Activated naive CD4-positive, alpha-beta T cell (primary cell): ENCODE results near the gene VILL.
"Not testable (repeated sequence)": the region's sequence is repeated elsewhere in the genome, so short reads cannot be mapped to it uniquely, and the experiment has no call there.

Experiments
- DNase-seq, 4 experiments: peaks; one replicate each; lab custom pipeline; 2025; lab: John Stamatoyannopoulos, UW

VILL gene

GRCh38 chr3:37986479-37987314 is 3.9 kb upstream of the VILL start:
- no peak for DNase-seq

- no peak for DNase-seq
Measured at GRCh38 chr3:37987315-37987697, 3.3 kb upstream of the VILL start.

GRCh38 chr3:37987751-37988179 is 2.8 kb upstream of the VILL start:
- no peak for DNase-seq

GRCh38 chr3:37988376-37988775 is 2.2 kb upstream of the VILL start:
- not testable (repeated sequence) for DNase-seq

DNA sequence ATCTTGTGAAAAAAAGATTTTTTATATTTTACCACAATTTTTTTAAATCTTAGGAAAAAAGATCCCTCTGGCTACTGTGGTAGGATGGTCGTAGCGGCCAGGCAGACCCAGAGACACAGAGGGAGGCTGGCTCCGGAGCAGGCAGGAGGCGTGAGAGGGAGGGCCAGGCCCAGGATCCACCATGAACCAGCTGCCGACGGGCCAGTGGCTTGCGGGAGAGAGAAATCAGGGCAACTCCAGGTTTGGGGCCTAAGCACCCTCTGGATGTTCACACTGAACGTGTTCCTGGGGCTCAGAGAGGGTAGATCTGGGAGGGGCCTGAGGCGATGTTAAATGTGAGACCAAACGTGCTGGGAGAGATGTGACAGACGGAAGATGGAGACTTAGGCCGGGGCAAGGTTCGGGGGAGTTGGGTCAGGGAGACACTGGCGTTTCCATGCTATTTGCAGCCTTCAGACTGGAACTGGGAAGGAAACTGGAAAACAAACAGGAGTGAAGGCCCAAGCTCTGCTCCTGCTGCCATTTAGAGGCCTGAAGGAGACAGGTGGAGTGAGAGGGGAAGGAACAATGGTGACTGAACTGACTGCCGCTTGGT is 1.6 kb upstream of the VILL start:
- DNase-seq: no peak

DNA sequence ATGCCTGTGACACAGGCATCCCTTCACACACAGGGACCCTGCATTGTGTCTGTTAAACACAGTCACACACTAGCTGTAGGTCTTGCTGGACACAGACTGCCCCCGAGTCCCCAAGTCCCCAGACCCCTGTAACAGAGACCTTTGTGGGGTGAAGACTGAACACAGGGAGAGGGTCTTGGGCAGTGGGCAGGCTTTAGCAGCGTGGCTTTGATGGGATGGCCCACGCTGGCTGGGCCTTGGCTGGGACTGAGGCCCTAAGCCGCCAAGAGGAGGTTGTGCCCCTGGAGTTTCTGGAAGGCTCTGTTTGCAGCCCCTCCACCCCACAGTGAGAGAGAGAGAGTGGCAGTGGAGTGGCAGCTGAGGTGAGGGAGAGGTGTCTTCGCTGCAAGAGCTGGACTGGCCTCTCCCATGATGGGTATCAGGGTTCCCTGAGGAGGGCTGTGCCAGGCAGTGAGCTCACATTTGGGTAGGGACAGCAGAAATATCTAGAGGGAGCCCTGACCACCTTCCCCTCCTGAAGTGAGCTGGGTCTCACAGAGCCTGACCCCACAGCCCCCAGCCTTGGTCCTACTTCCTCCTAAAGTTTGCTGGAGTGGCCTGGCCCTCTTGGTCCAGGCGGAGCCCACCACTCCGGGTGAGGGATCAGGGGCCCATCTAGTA is 635 bp upstream of the VILL start:
- DNase-seq: no peak

- no peak for DNase-seq
Measured at GRCh38 chr3:37991109-37991508, 523 bp downstream of the VILL start.

DNA sequence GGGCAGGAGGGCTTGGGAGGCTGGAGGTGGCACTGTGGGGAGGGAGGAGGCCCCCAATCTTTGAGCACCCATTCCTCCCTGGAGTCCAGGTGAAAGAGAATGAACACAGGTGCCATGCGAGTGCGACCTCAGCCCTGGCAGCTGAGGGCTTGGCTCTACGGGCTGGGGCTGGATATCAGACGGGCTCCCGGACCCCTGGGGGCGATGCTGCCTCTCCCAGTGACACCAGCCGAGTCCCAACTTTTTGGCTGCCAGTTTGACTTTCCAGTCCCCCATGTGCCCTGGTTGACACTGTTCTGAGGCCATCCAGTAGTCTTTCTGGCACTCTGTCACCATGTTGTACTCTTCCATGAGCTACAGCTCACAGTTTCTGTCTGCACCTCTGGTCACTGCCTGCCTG is 1.2 kb downstream of the VILL start:
- no peak for DNase-seq

GRCh38 chr3:37992271-37993066 is 1.9 kb downstream of the VILL start:
- DNase-seq: no peak

GRCh38 chr3:37993067-37993455 is 2.5 kb downstream of the VILL start:
- DNase-seq: no peak

DNA sequence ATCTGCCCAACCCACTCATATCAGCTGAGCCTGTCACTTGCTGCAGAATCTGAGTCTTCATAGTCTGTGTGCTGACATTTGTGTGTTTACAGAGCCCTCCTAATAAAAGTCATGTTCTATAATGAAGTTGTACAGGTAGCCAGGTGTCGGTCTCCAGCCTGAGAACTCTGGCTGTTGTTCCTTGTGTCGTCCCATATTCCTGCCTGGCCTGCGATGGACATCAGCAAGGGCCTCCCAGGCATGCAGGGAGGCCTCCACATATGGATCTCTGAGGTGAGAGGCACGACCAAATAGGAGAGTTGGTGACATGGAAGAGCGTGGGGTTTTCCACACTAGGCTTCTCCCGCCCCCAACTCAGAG is 2.9 kb downstream of the VILL start:
- DNase-seq: no peak

GRCh38 chr3:37993820-37994638 is 3.4 kb downstream of the VILL start:
- DNase-seq: peak; percentile 33 to 49 (median 42)

- DNase-seq: no peak
Measured at GRCh38 chr3:37994639-37994972, 4.0 kb downstream of the VILL start.

- no peak for DNase-seq
Measured at GRCh38 chr3:37995652-37996641, 5.4 kb downstream of the VILL start.

GRCh38 chr3:37996785-37997301 is 6.3 kb downstream of the VILL start:
- DNase-seq: peak; percentile 25 to 74 (median 60)

DNA sequence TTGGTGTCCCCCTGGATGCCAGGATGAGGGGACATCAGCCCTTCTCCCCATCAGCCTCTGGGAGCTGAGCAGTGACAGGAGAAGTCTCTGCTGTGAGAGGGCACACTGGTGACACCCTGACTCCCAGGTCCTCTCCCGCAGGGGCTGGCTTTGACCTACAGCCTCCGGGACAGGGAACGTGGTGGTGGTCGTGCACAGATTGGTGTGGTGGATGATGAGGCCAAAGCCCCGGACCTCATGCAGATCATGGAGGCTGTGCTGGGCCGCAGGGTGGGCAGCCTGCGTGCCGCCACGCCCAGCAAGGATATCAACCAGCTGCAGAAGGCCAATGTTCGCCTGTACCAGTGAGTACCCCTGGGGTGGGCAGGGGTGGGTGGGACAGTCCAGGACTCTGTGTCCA is 6.8 kb downstream of the VILL start:
- no peak for DNase-seq

GRCh38 chr3:37997791-37998370 is 7.3 kb downstream of the VILL start:
- DNase-seq: no peak

GRCh38 chr3:37999836-38000235 is 9.2 kb downstream of the VILL start:
- DNase-seq: no peak

GRCh38 chr3:38000242-38000916 is 9.8 kb downstream of the VILL start:
- no peak for DNase-seq
